ENCODE results near the gene ADAMTSL2.

Gene ADAMTSL2

DNA sequence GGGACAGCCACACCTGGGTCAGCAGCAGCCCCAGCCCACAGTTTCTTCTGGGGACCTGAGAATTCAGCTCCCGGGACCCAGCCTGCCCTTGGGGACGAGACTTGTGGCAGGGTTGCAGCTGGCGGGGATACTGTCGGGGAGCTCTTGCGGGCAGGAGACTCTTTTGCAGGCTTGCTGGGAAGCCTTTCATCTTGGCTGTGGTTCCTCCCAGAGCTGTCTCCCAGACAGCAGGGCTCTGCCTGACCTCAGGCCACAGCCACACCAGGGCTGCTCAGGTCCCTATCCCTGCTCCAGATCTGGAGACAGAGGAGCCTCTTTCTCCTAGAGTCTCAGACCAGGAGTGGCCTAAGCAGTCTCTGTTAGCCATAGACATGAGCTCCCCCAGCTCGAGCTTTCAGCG, 5.0 kb upstream of the ADAMTSL2 start:
- no peak overlapping the region for H3K4me3 ChIP-seq (replicated peaks; ENCODE audit: low read depth, low read length)
- no peak for DNase-seq (ENCODE audit: extremely low read depth, low read depth)
- TF ChIP-seq, protein P1, sequence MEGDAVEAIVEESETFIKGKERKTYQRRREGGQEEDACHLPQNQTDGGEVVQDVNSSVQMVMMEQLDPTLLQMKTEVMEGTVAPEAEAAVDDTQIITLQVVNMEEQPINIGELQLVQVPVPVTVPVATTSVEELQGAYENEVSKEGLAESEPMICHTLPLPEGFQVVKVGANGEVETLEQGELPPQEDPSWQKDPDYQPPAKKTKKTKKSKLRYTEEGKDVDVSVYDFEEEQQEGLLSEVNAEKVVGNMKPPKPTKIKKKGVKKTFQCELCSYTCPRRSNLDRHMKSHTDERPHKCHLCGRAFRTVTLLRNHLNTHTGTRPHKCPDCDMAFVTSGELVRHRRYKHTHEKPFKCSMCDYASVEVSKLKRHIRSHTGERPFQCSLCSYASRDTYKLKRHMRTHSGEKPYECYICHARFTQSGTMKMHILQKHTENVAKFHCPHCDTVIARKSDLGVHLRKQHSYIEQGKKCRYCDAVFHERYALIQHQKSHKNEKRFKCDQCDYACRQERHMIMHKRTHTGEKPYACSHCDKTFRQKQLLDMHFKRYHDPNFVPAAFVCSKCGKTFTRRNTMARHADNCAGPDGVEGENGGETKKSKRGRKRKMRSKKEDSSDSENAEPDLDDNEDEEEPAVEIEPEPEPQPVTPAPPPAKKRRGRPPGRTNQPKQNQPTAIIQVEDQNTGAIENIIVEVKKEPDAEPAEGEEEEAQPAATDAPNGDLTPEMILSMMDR (IDR thresholded peaks at IDR 0.05; ENCODE audit: low read depth, low read length, missing control alignments) = no peak

DNA sequence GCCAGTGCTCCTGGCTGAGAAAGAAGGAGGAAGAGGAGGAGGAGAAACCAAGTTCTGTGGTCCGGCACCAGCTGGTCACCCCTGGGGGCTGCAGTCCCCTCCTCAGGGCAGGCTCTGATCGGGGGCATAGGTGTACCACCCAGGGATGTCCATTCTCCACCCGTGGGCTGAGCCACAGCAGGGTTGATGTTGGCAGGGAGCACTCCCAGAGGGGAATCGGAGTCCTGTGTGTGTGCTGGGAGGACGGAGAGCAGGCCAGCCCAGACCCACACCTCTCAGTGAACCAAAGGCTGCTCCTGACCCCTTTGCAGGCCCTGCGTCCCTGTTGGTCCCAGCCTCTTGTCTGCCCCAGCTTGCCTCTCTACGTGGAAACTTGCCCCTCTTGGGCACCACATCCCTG, 4.6 kb upstream of the ADAMTSL2 start:
- TF ChIP-seq, protein P1 (IDR thresholded peaks at IDR 0.05; ENCODE audit: low read depth, low read length, missing control alignments) = no peak
- DNase-seq (ENCODE audit: extremely low read depth, low read depth) = no peak
- no peak overlapping the region for H3K4me3 ChIP-seq (replicated peaks; ENCODE audit: low read depth, low read length)

DNA sequence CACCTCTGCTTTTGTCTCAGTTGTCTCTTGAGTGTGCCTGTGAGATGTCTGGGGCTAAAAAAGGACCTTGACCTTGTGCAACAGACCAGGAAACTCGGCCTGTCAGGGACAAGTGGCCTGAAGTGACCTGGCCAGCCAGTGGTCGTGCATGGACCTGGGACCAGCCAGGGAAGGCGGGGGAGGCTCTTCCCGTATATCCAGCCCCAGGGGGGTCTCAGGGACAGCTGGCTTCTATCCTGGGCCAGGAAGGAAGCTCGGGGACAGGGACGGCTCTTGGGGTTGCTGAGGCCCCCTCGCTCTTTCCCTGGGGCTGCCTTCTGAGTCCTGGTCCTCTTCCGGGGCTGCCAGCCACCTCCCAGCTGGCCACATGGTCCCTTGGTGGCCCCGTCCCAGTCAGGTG, 3.2 kb upstream of the ADAMTSL2 start:
- TF ChIP-seq, protein P1 (IDR thresholded peaks at IDR 0.05; ENCODE audit: low read depth, low read length, missing control alignments) = no peak
- no peak overlapping the region for H3K4me3 ChIP-seq (replicated peaks; ENCODE audit: low read depth, low read length)
- DNase-seq (ENCODE audit: extremely low read depth, low read depth) = no peak

DNA sequence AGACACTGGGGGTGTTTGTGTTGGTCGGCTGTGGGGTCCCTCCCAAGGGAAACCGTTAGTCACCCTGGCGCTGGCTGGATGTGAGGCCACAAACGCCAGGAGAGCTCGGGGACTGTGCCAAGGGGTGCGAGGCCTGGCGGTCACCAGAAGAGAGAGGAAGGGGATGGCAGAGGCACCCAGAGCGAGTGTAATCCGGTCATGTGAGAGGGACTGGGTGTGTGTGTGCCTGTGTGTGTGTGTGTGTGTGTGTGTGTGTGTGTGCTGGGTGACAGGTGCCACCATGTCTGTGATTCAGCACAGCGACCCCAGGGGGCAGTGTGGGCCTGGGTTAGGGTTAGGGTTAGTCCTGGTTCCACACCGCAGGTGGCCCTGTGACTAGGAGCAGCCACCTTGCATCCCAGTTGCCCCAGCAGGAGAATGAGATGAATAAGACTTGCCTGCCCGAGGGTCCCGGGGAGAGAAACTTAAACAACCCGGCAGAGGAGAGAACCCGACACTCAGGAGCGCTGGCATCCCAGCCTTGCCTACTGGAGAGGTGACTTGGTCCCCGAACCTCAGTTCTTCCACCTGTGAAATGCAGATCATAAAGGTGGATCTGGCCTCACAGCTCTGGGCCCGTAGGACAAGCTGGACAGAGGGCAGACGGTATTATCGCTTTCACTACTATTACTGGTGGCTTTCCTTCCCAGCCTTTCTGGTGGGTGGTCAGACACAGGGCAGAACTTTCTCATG, 1.4 kb upstream of the ADAMTSL2 start:
- no peak for DNase-seq (ENCODE audit: extremely low read depth, low read depth)
- no peak overlapping the region for H3K4me3 ChIP-seq (replicated peaks; ENCODE audit: low read depth, low read length)
- TF ChIP-seq, protein P1 (IDR thresholded peaks at IDR 0.05; ENCODE audit: low read depth, low read length, missing control alignments) = peak; percentile 76

DNA sequence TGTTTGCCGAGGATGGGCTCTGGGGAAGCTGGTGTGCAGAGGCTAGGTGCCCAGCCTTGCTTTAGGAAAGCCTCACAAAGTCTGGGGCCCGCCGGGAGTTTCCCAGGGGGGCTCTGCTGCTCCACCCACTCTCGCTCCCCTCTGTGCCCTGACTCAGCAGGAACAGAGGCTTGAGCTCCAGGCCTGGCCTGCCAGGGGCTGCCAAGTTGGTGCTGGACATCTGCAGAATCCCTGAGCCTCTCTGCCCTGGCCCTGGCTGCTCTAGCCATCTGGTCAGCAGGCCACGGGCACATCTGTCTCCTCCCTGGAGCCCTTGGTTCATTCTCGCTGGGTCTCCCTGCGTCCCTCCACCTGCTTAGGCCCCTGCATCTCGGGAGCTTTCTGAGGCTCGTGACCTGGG, 647 bp upstream of the ADAMTSL2 start:
- TF ChIP-seq, protein P1 (IDR thresholded peaks at IDR 0.05; ENCODE audit: low read depth, low read length, missing control alignments) = no peak
- no peak for DNase-seq (ENCODE audit: extremely low read depth, low read depth)
- H3K4me3 ChIP-seq (replicated peaks; ENCODE audit: low read depth, low read length) = no peak overlapping the region

DNA sequence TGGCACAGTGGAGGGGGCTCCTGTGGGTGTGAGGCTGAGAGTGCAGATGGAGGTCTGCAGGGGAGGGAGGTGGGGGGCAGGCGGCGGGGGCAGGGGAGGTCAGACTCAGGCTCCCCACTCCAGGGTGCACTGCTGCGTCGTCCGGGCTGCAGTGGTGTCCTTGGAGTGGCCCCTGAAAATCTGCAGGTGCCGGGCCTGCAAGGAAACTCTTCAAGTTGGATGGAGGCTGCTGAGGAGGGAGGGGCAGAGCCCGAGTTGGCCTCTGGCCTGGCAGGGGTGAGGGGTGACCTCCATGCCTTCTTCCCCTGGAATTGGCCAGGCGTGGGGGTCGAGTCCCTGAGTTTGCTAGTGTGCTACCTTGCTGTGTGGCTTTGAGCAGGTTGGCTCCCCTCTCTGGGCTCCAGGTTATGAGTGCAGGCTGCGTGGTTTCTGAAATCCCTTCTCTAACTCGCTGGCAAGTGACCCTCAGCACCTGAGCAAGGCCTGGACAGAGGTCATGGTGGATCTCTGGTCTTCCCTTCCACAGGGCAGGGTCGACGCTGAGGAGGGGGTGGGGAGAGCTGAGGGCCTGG, 888 bp downstream of the ADAMTSL2 start:
- H3K4me3 ChIP-seq (replicated peaks; ENCODE audit: low read depth, low read length) = no peak overlapping the region
- TF ChIP-seq, protein P1 (IDR thresholded peaks at IDR 0.05; ENCODE audit: low read depth, low read length, missing control alignments) = no peak
- DNase-seq (ENCODE audit: extremely low read depth, low read depth) = no peak

All from HFF-Myc (cell line).